ENCODE measurements around the gene SECISBP2.
A peak's percentile ranks its signal among the peaks of the same experiment; 100 is the strongest.
"Not testable (repeated sequence)": the region's sequence is repeated elsewhere in the genome, so short reads cannot be mapped to it uniquely, and the experiment has no call there.

Gene SECISBP2

GRCh38 chr9:89310475-89311345 lies 7.6 kb upstream of the SECISBP2 start, which contains the start of gene CKS2:
Gene CKS2, plus strand, starts transcription at chr9:89311195. Its CDS starts 98 bp downstream, at chr9:89311293.
- peak; percentile 97 for DNase-seq (ENCODE audit: low spot score)

DNA sequence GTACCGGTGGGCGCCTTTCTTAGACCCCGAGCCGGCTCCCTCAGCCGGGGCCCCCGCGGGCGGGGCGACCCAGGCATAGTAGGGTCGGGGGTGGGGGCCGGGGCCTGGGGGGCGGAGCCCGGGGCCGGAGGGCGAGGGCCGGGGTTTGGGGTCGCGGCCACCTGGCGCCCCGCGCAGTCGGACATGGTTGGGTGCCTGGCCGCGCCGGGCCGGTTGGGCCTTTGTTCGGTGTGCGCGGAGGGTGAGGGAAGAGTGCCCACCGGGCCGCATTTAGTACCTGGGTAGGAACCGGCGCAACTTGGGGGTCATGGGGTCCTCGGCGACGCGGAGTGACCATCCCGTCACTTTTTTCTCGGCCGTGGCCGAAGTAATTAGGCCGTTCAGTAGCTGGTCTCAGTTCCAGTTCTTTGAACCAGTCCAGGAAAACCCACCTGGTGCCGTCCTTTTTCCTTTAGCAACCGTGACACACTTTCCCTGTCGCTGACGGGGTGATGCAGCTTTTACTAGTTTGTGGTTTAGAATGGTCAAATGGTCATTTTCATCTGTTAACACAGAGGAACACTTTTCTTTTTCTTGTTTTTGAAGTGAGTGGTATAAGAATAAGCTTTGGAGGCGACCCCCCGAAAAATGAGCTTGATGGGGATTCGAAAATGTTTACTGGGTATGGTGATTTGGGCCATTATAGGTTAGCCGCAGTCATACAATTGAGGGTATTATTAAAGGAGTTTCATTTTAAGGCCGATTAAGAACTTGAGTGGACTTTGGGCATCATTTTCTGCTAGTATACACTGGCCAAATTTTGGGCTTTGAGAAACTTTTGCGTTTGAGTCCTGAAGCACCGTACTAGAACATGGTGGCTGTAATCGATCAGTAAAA lies 6.7 kb upstream of the SECISBP2 start:
- DNase-seq (ENCODE audit: low spot score) = peak; percentile 53

GRCh38 chr9:89312222-89312571 lies 6.1 kb upstream of the SECISBP2 start:
- no peak for DNase-seq (ENCODE audit: low spot score)

DNA sequence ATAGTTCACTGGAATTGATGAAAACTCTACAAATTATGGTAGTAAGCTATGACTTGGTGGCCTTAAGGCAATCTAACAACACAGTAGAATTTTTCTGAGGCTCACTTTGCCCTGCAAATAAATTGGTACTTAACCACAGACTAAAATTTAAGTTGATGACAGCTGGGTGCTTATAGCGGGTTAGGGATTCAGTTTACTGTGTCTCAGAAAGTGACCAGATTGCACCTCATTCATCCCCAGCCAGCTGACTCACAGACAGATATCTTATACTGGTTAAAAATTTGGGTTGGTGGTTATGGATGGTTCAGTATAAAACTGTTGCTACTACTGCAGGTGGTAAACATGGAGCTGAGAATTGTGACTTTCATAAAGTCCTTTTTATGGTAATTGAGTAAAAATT lies 4.5 kb upstream of the SECISBP2 start:
- no peak for DNase-seq (ENCODE audit: low spot score)

DNA sequence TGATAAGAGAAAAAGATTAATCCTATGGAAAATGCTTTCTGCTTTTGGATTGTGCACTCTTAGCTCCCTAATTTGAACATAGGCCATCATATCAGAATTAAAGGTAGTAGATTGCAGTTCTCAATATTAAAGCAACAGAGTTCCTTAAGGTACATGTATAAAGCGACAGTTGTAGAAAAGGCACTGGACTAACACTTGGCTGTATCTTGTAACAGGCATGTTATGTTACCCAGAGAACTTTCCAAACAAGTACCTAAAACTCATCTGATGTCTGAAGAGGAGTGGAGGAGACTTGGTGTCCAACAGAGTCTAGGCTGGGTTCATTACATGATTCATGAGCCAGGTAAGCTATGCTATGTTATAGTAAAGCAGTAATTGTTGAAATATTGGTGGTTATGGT lies 3.3 kb upstream of the SECISBP2 start:
- no peak for DNase-seq (ENCODE audit: low spot score)

- no peak for DNase-seq (ENCODE audit: low spot score)
Measured at GRCh38 chr9:89315482-89315881, 2.8 kb upstream of the SECISBP2 start.

GRCh38 chr9:89317282-89317681 lies 1.0 kb upstream of the SECISBP2 start:
- DNase-seq (ENCODE audit: low spot score) = no peak

DNA sequence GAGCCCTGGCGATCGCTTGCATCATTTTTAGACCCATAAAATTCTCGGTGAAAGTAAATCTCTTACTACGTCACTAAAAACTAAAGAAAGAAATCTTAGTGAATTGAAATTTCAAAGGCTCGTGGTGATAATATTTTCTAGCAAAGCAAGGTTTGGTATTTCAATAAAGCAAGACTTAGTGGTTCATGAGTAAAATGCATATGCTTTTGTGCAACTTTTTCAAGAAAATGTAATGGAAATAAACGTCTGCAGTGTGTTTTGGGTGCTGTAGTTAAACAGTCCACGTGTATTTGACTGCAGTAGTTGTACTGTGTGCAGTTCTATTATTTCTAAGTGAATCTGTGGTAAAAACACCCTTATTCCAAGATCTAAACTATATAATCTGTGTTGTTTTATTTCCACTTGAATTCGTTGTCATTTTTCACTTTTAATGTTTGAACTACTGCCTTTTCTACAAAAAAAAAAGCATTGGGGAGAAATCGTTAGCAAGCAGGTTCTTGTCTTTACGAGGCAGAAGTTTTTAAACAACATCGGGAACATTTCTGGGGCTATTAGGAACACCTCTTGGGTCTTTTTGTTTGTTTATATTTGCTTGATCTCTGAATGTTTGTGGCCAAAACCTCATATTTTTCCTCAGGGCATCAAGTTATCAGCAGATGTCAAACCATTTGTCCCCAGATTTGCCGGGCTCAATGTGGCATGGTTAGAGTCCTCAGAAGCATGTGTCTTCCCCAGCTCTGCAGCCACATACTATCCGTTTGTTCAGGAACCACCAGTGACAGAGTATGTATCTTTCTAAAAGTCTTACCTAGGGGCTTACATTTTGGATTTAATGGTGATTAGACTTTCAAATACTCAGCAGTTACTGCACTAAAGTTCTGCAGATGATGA lies 960 bp downstream of the SECISBP2 start:
- DNase-seq (ENCODE audit: low spot score) = no peak

- DNase-seq (ENCODE audit: low spot score) = no peak
Measured at GRCh38 chr9:89323390-89323789, 5.1 kb downstream of the SECISBP2 start.

- no peak for DNase-seq (ENCODE audit: low spot score)
Measured at GRCh38 chr9:89325733-89326132, 7.4 kb downstream of the SECISBP2 start.

DNA sequence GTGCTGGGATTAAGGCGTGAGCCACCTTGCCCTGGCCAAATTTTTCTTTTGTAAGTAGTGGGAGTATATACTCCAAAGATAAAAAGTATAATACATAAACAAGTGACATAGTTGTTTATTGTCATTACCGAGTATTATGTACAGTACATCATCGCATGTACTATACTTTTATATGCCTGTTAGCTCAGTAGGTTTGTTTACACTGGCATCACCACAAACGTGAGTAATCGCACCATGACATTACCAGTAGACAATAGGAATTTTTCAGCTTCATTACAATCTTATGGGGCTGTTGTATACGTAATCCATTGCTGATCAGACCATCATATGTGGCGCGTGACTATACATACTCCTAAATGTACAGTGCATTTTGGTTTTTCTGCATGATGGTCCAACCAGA lies 9.8 kb downstream of the SECISBP2 start:
- DNase-seq (ENCODE audit: low spot score) = no peak

- no peak for DNase-seq (ENCODE audit: low spot score)
Measured at GRCh38 chr9:89329917-89330316, 11.6 kb downstream of the SECISBP2 start.

DNA sequence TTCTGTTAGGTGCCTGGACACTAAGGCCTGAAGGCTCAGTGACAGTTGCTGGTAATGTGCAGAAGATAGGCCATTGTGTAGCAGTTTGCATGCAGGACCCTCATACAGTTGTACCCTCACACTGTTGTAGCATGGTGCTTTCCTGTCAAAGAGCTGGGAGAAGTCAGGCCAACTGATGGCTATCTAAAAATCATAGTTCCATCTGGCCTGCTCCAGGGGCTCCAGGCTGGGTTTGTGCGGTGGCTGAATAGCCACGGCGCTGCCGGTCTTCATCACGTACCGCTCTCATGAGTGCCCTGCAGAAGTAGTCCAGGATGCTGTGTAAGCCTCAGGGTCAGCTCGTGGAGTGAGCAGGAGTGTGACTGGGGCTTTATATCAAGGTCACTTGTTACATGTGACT lies 12.2 kb downstream of the SECISBP2 start:
- DNase-seq (ENCODE audit: low spot score) = no peak

- no peak for DNase-seq (ENCODE audit: low spot score)
Measured at GRCh38 chr9:89339807-89340206, 21.5 kb downstream of the SECISBP2 start.

DNA sequence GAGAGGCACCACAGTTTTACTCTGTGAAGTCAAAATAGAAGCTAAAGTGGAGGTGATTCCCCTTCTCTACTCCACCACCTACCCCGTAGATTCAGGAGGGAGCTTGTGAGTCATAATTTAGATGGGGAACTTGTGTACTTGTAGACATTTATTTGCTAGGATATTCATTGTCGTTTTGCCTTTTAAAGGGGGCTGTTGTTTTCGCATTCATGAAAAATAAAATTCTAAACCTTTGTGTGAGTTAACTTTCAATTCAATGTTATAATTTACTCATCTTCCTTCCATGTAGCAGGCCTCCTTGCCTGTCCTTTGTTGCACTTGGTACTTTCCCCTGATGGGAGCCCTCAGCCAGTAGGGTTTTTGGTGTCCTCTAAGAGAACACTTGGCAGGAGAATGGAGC lies 22.0 kb downstream of the SECISBP2 start:
- DNase-seq (ENCODE audit: low spot score) = no peak

DNA sequence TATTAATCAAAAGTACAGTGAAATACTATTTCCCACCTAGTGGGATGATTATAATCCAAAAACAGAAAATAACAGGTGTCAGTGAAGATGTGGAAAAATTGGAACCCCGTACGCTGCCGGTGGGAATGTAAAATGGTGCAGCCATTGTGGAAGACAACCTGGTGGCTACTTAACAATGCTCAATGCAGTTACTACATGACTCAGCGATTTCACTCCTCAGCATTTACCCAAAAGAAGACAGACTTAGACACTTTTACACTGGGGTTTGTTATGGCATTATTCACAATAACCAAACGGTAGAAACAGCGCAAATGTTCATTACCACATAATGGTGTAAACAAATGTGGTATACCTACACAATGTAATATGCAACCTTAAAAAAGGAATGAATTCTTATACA lies 23.9 kb downstream of the SECISBP2 start:
- DNase-seq (ENCODE audit: low spot score) = no peak

DNA sequence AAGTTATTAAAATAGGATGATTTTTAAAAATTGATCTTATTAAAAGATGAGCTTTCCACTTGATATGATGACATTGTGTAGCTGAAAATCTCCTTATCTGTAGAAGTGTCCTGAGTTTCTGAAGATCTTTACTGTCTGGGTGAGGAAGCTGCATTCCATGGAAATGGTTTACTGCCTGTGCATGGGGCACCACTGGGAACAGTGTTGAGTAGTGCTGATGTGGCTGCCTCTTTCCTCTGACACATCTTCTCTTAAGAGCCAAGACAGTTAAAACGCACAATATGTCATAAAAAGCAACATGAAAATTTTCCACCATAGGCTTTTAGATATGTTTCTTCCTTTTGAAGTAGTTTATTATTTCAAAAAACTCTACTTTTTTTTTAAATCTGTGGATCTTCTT lies 24.6 kb downstream of the SECISBP2 start:
- no peak for DNase-seq (ENCODE audit: low spot score)

DNA sequence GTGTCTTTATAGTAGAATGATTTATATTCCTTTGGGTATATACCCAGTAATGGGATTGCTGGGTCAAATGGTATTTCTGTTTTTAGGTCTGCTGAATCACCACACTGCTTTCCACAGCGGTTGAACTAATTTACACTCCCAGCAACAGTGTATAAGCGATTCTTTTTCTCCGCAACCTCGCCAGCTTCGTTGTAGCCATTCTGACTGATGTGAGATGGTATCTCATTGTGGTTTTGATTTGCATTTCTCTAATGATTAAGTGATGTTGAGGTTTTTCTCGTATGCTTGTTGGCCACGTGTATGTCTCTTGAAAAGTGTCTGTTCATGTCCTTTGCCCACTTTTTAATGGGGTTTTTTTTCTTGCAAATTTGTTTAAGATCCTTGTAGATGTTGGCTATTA lies 25.5 kb downstream of the SECISBP2 start:
- DNase-seq (ENCODE audit: low spot score) = not testable (repeated sequence)

DNA sequence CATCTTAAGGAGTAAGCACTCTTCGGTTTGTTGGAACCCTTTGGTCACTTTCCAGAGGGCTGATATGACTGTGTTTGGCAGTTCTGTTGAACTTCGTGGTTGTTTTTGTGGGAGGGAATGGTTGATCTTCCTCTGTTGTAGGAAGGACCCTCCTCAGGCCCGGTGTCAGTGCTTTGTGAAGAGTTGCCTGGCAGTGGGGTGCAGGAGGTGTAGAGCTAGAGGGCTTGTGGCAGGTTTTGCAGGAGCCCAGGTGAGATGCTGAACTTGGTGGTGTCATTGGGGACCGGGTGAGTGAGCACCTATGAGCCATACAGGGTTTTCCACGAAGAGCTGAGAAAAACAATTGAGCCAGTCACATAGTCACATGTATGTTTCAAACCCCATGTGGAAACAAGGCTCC lies 27.2 kb downstream of the SECISBP2 start:
- no peak for DNase-seq (ENCODE audit: low spot score)

DNA sequence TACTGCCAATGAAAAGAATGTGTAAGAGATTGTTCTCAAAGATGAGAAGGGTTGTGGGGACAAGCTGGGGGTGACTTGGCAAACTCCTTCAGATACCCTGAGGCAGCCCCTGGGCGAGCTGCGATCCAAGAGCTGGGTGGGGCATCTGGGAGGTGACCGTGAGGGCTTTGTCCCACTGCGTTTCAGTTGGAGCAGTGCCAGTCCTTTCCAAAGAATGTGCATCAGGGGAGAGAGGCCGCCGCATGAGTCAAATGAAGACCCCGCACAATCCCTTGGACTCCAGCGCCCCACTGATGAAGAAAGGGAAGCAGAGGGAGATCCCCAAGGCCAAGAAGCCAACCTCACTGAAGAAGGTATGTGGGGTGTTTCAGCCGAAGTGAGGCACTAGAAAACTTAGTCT lies 28.4 kb downstream of the SECISBP2 start:
- DNase-seq (ENCODE audit: low spot score) = no peak

- no peak for DNase-seq (ENCODE audit: low spot score)
Measured at GRCh38 chr9:89347651-89348050, 29.4 kb downstream of the SECISBP2 start.

DNA sequence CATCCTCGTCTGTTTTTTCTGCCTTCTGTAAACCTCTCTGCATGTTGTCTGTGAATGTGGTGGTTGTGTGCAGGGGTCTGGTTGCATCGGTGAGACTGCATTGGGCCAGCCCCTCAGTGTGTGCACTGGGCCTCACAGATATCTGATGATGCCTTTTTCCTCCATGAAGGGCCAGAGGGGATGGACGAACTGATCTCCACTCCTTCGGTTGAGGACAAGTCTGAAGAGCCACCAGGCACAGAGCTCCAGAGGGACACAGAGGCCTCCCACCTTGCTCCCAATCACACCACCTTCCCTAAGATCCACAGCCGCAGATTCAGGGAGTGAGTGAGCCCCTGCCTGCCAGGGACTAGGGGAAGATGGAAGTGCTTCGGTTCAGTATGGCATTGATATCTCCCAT lies 31.3 kb downstream of the SECISBP2 start:
- no peak for DNase-seq (ENCODE audit: low spot score)
